ENCODE results near the gene GPR149.

GPR149 gene

GRCh38 chr3:154334973-154335420 lies 95.0 kb downstream of the GPR149 start:
- DNase-seq, result no peak

DNA sequence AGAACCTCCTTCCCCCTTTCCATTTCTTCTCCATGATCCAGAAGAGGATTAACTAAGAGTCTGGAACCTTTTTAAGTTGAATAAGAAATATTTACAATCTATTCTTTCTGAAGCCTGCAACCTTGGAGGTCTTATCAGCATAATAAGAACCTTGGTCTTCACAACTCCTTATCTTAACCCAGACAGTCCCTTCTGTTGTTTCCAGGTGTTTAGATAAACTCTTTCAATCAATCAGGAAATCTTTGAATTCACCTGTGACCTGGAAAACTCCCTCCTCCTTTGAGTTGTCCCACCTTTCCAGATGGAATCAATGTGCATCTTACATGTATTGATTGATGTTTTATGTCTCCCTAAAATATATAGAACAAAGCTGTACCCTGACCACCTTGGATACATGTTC lies 102.1 kb downstream of the GPR149 start:
- no peaks in the 10 kb centered on the region for H3K36me3 ChIP-seq
- no peaks in the 10 kb centered on the region for H3K4me1 ChIP-seq
- H3K4me3 ChIP-seq (ENCODE audit: low read depth, low read length), result no peak overlapping the region
- DNase-seq, result no peak
- H3K27me3 ChIP-seq, result no peaks in the 10 kb centered on the region; the same call in 1 of the 2 replicates
- no peaks in the 10 kb centered on the region for H3K9me3 ChIP-seq
- no peak for TF ChIP-seq CTCF (IDR thresholded peaks at IDR 0.05; ENCODE audit: low read depth, low read length)

More at GRCh38 chr3:154334973-154335420, 95.0 kb downstream of the GPR149 start:
- no peak overlapping the region for H3K4me3 ChIP-seq (ENCODE audit: low read depth, low read length)
- H3K4me1 ChIP-seq, result no peaks in the 10 kb centered on the region
- no peaks in the 10 kb centered on the region for H3K9me3 ChIP-seq
- no peaks in the 10 kb centered on the region for H3K36me3 ChIP-seq
- H3K27me3 ChIP-seq, result peaks cover 41% of the 10 kb centered on the region
- peak; percentile 53 for TF ChIP-seq CTCF (IDR thresholded peaks at IDR 0.05; ENCODE audit: low read depth, low read length)

DNA sequence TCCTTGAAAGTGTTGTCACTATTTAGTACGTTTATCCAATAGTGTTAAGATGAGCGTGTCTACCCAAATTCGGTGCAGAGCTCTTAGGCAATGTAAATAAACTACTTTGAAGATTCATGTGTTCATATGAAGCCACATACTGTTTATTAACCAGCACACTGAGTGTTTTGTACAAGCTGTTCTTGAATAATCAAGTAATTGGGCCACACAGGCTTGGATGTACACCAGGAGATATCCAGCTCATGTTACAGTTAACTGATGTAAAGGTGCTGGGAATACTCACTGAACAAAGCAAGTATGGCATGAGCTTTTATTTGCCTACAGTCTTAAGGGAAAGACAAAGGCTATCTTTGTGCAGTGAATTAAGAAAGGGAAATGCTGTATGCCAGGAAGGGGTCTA lies 105.1 kb downstream of the GPR149 start:
- Histone ChIP-seq H3K36me3 (no peaks in the 10 kb centered on the region; the same call in 1 of the 2 replicates), H3K9me3 (no peaks in the 10 kb centered on the region), H3K4me3 (ENCODE audit: low read depth, low read length) (peak overlapping the region; percentile 96), H3K4me1 (peaks cover 5% of the 10 kb centered on the region), H3K27me3 (no peaks in the 10 kb centered on the region)
- DNase-seq, result no peak
- no peak for TF ChIP-seq CTCF (IDR thresholded peaks at IDR 0.05; ENCODE audit: low read depth, low read length)

- H3K4me1 ChIP-seq, result peaks cover 5% of the 10 kb centered on the region
- H3K9me3 ChIP-seq, result no peaks in the 10 kb centered on the region
- H3K27me3 ChIP-seq, result no peaks in the 10 kb centered on the region
- TF ChIP-seq CTCF (IDR thresholded peaks at IDR 0.05; ENCODE audit: low read depth, low read length), result no peak
- DNase-seq, result peak; percentile 90
- peaks cover 6% of the 10 kb centered on the region; the same call in 1 of the 2 replicates for H3K36me3 ChIP-seq
- peak within 1 kb of the TSS; percentile 96 for H3K4me3 ChIP-seq (ENCODE audit: low read depth, low read length)
These were observed 105.9 kb downstream of the GPR149 start, which contains the start of gene DHX36 for GRCh38 chr3:154323891-154324738. Gene DHX36 (minus strand): TSS chr3:154324487. CDS start chr3:154324416, 71 bp downstream.

GRCh38 chr3:154316974-154317767 lies 112.8 kb downstream of the GPR149 start:
- Histone ChIP-seq H3K4me3 (ENCODE audit: low read depth, low read length) (no peak overlapping the region), H3K36me3 (peaks cover 45% of the 10 kb centered on the region), H3K4me1 (peaks cover 1% of the 10 kb centered on the region), H3K9me3 (no peaks in the 10 kb centered on the region), H3K27me3 (no peaks in the 10 kb centered on the region)
- TF ChIP-seq CTCF (IDR thresholded peaks at IDR 0.05; ENCODE audit: low read depth, low read length), result no peak
- DNase-seq, result no peak
